Activated CD8-positive, alpha-beta memory T cell treated with anti-CD3 and anti-CD28 coated beads, Interleukin-2, amount 10 ng/mL, durations not matched to agents 7 days and 5 days (primary cell): ENCODE measurements around the gene DPEP2NB. TPM values are rescaled to one million over a fixed set of nuclear protein-coding genes. Genes with fewer than 3 reads are reported as not detected.
"Not testable (repeated sequence)": the region's sequence is repeated elsewhere in the genome, so short reads cannot be mapped to it uniquely, and the experiment has no call there.

Source experiments
- ATAC-seq: fragments of 150-1000 bp; cut with Tn5 transposase; one replicate; pipeline ENCODE4 v1.10.0; 2021; ENCODE audit warnings: moderate library complexity
- CTCF ChIA-PET: fragments of 350-600 bp; sonication (Branson Sonifier 250); formaldehyde crosslinking; loops from one replicate; lab custom pipeline; 2021; ENCODE audit warnings: antibody characterized with exemption; lab: Charles Lee
- DNase-seq: peaks from one replicate; pipeline ENCODE4 v3.0.0-alpha.2; 2020
- H3K27ac Mint-ChIP-seq: one replicate; pipeline ENCODE4 v1.8.0; 2021; ENCODE audit warnings: mild to moderate bottlenecking, mixed read lengths
- H3K27me3 Mint-ChIP-seq: one replicate; pipeline ENCODE4 v1.8.0; 2021; ENCODE audit warnings: mixed read lengths
- H3K36me3 Mint-ChIP-seq: one replicate; pipeline ENCODE4 v1.8.0; 2021; ENCODE audit warnings: mild to moderate bottlenecking, mixed read lengths
- H3K4me1 Mint-ChIP-seq: one replicate; pipeline ENCODE4 v1.8.0; 2021; ENCODE audit warnings: mixed read lengths
- H3K4me3 Mint-ChIP-seq: one replicate; pipeline ENCODE4 v1.8.0; 2021; ENCODE audit warnings: mild to moderate bottlenecking, moderate library complexity, mixed read lengths
- H3K9me3 Mint-ChIP-seq: one replicate; pipeline ENCODE4 v1.8.0; 2022; ENCODE audit warnings: low read depth, mixed read lengths
- total RNA-seq, 2 experiments: library from RNA; stranded (reverse); gene quantifications; one replicate each; pipeline ENCODE4 v1.2.3, GENCODE V29; 2021

The DPEP2NB gene
- total RNA-seq, 2 experiments from 2014 or later = not detected

GRCh38 chr16:68005786-68006286 lies 9.9 kb downstream of the DPEP2NB start:
- Mint-ChIP-seq H3K4me3 (no peak overlapping the region), H3K27ac (peak overlapping the region; percentile 90), H3K27me3 (no peaks in the 10 kb centered on the region), H3K4me1 (peaks cover 14% of the 10 kb centered on the region), H3K9me3 (no peaks in the 10 kb centered on the region), H3K36me3 (no peaks in the 10 kb centered on the region)
- CTCF ChIA-PET = interaction anchor here (0.8 to 2.1 kb wide), 7 partner anchors 10 to 477 kb away, joined by 3 to 18 read pairs (median 3); partner anchors contain the start of genes DDX28 and DUS2
- ATAC-seq (peak; percentile 80), DNase-seq (peak; percentile 55)

GRCh38 chr16:68005211-68005610 lies 10.5 kb downstream of the DPEP2NB start:
- ATAC-seq (no peak), DNase-seq (no peak)
- no peaks in the 10 kb centered on the region for H3K36me3 Mint-ChIP-seq
- no peak overlapping the region for H3K4me3 Mint-ChIP-seq
- H3K27ac Mint-ChIP-seq = peak overlapping the region; percentile 90
- no peaks in the 10 kb centered on the region for H3K27me3 Mint-ChIP-seq
- H3K9me3 Mint-ChIP-seq = no peaks in the 10 kb centered on the region
- CTCF ChIA-PET = interaction anchor here (0.8 to 1.9 kb wide), 5 partner anchors 18 to 476 kb away, joined by 3 to 12 read pairs (median 3); partner anchors contain the start of genes DDX28 and DUS2
- H3K4me1 Mint-ChIP-seq = peaks cover 20% of the 10 kb centered on the region

- no peaks in the 10 kb centered on the region for H3K27me3 Mint-ChIP-seq
- no peaks in the 10 kb centered on the region for H3K9me3 Mint-ChIP-seq
- peaks cover 38% of the 10 kb centered on the region for H3K4me1 Mint-ChIP-seq
These were observed 12.7 kb downstream of the DPEP2NB start for GRCh38 chr16:68003031-68003430.

GRCh38 chr16:68000450-68000849 lies 15.3 kb downstream of the DPEP2NB start:
- Mint-ChIP-seq H3K27ac (peak overlapping the region; percentile 81), H3K4me1 (peaks cover 35% of the 10 kb centered on the region), H3K4me3 (no peak overlapping the region), H3K9me3 (no peaks in the 10 kb centered on the region), H3K36me3 (peaks cover 4% of the 10 kb centered on the region), H3K27me3 (no peaks in the 10 kb centered on the region)
- CTCF ChIA-PET = interaction anchor here (0.7 to 1.6 kb wide), 5 partner anchors 9 to 58 kb away, joined by 3 to 6 read pairs (median 4); no protein-coding TSS in a partner anchor
- ATAC-seq (no peak), DNase-seq (no peak)

More at GRCh38 chr16:68003031-68003430, 12.7 kb downstream of the DPEP2NB start:
- CTCF ChIA-PET = interaction anchor here (1.2 to 1.7 kb wide), 3 partner anchors 9 to 38 kb away, joined by 5 to 7 read pairs (median 5); partner anchors contain the start of genes DDX28 and DUS2
- no peak overlapping the region for H3K27ac Mint-ChIP-seq
- ATAC-seq (no peak), DNase-seq (no peak)
- no peak overlapping the region for H3K4me3 Mint-ChIP-seq
- H3K36me3 Mint-ChIP-seq = no peaks in the 10 kb centered on the region

- Mint-ChIP-seq H3K27ac (peak overlapping the region; percentile 81), H3K4me1 (peaks cover 38% of the 10 kb centered on the region), H3K4me3 (peak overlapping the region; percentile 59), H3K9me3 (no peaks in the 10 kb centered on the region), H3K36me3 (peaks cover 4% of the 10 kb centered on the region), H3K27me3 (no peaks in the 10 kb centered on the region)
- DNase-seq = no peak
- ATAC-seq = no peak
- CTCF ChIA-PET = interaction anchor here (0.7 to 1.7 kb wide), 4 partner anchors 9 to 59 kb away, joined by 3 to 8 read pairs (median 6); no protein-coding TSS in a partner anchor
These were observed 15.7 kb downstream of the DPEP2NB start for GRCh38 chr16:67999985-68000384.

GRCh38 chr16:67998779-67999688 lies 16.7 kb downstream of the DPEP2NB start, which contains the start of gene DPEP2:
DPEP2 (minus strand) TSS chr16:67999484; CDS start chr16:67993212, 6,272 bp downstream.
- CTCF ChIA-PET = interaction anchor here (0.9 to 1.7 kb wide), 3 partner anchors 28 to 478 kb away, joined by 3 to 8 read pairs (median 3); no protein-coding TSS in a partner anchor
- Mint-ChIP-seq H3K27ac (peak within 1 kb of the TSS; percentile 81), H3K4me3 (peak within 1 kb of the TSS; percentile 59), H3K4me1 (peaks cover 44% of the 10 kb centered on the region)
- peak; percentile 73 for DNase-seq
- not testable (repeated sequence) for H3K36me3 Mint-ChIP-seq, H3K27me3 Mint-ChIP-seq, H3K9me3 Mint-ChIP-seq
- peak; percentile 82 for ATAC-seq

GRCh38 chr16:67998231-67998778 lies 17.4 kb downstream of the DPEP2NB start:
- not testable (repeated sequence) for ATAC-seq, H3K36me3 Mint-ChIP-seq, DNase-seq, H3K27me3 Mint-ChIP-seq, H3K9me3 Mint-ChIP-seq, H3K4me3 Mint-ChIP-seq
- CTCF ChIA-PET = interaction anchor here (1.2 kb wide), 1 partner anchor 28 kb away, joined by 3 read pairs; no protein-coding TSS in a partner anchor
- Mint-ChIP-seq H3K4me1 (peaks cover 50% of the 10 kb centered on the region), H3K27ac (peak overlapping the region; percentile 81)

- CTCF ChIA-PET = interaction anchor here (0.7 to 4.7 kb wide), 6 partner anchors 10 to 68 kb away, joined by 3 to 18 read pairs (median 4); no protein-coding TSS in a partner anchor
- H3K27ac Mint-ChIP-seq = no peak overlapping the region
- ATAC-seq = no peak
These were observed 19.0 kb downstream of the DPEP2NB start for GRCh38 chr16:67996666-67997065.

GRCh38 chr16:67995423-67995822 lies 20.3 kb downstream of the DPEP2NB start:
- Mint-ChIP-seq H3K4me1 (peaks cover 54% of the 10 kb centered on the region), H3K27ac (peak overlapping the region; percentile 75)
- DNase-seq = peak; percentile 43

More at GRCh38 chr16:67996666-67997065, 19.0 kb downstream of the DPEP2NB start:
- peaks cover 4% of the 10 kb centered on the region for H3K36me3 Mint-ChIP-seq
- H3K9me3 Mint-ChIP-seq = no peaks in the 10 kb centered on the region
- DNase-seq = no peak
- peaks cover 60% of the 10 kb centered on the region for H3K4me1 Mint-ChIP-seq
- H3K4me3 Mint-ChIP-seq = no peak overlapping the region
- H3K27me3 Mint-ChIP-seq = no peaks in the 10 kb centered on the region

GRCh38 chr16:67994040-67994408 lies 21.7 kb downstream of the DPEP2NB start:
- Mint-ChIP-seq H3K27ac (peak overlapping the region; percentile 96), H3K4me3 (peak overlapping the region; percentile 63), H3K4me1 (peaks cover 40% of the 10 kb centered on the region)
- ATAC-seq (peak; percentile 12), DNase-seq (peak; percentile 52)
- CTCF ChIA-PET = interaction anchor here (0.8 to 4.7 kb wide), 13 partner anchors 9 to 93 kb away, joined by 3 to 18 read pairs (median 5); no protein-coding TSS in a partner anchor
- H3K9me3 Mint-ChIP-seq, H3K36me3 Mint-ChIP-seq, H3K27me3 Mint-ChIP-seq: not testable (repeated sequence)

More at GRCh38 chr16:67995423-67995822, 20.3 kb downstream of the DPEP2NB start:
- no peaks in the 10 kb centered on the region for H3K27me3 Mint-ChIP-seq
- ATAC-seq = no peak
- no peaks in the 10 kb centered on the region for H3K9me3 Mint-ChIP-seq
- H3K4me3 Mint-ChIP-seq = no peak overlapping the region
- CTCF ChIA-PET = interaction anchor here (1.0 to 4.7 kb wide), 5 partner anchors 11 to 233 kb away, joined by 4 to 18 read pairs (median 5); no protein-coding TSS in a partner anchor
- H3K36me3 Mint-ChIP-seq = peaks cover 4% of the 10 kb centered on the region

- peaks cover 4% of the 10 kb centered on the region for H3K36me3 Mint-ChIP-seq
- peak; percentile 91 for ATAC-seq
- DNase-seq = peak; percentile 88
- H3K27ac Mint-ChIP-seq = peak overlapping the region; percentile 96
- H3K27me3 Mint-ChIP-seq = no peaks in the 10 kb centered on the region
- peak overlapping the region; percentile 63 for H3K4me3 Mint-ChIP-seq
- H3K4me1 Mint-ChIP-seq = peaks cover 34% of the 10 kb centered on the region
- H3K9me3 Mint-ChIP-seq = no peaks in the 10 kb centered on the region
- CTCF ChIA-PET = interaction anchor here (0.8 to 4.7 kb wide), 14 partner anchors 8 to 94 kb away, joined by 3 to 18 read pairs (median 5); no protein-coding TSS in a partner anchor
These were observed 22.3 kb downstream of the DPEP2NB start for GRCh38 chr16:67993207-67994039.
